Measurements from ENCODE around the gene MMP19. TPM values are rescaled to one million over a fixed set of nuclear protein-coding genes. Genes with fewer than 3 reads are reported as not detected.

MMP19 gene
- total RNA-seq, 1 experiment from 2014 or later: 2.3 TPM

- H3K9me2 ChIP-seq (ENCODE audit: insufficient read depth): no peaks in the 10 kb centered on the region
- intact Hi-C loops (cut with micrococcal nuclease): no loop called here
- POLR2A ChIA-PET: interaction anchor here (1.0 kb wide), 1 partner anchor 11 kb away, joined by 7 read pairs; the partner anchor contains the start of gene DNAJC14
- H3K27ac ChIP-seq (ENCODE audit: low read depth, low read length): no peak overlapping the region
- no TSS peak for BruUV-seq (replicated peaks)
- no peak for DNase-seq (ENCODE audit: low read depth, low spot score)
- RAD21 ChIA-PET (ENCODE audit: low non-redundant PET in 1 of 2, low total read pairs in 2 of 2, uncharacterized antibody in 2 of 2, unreplicated experiment in 2 of 2): no interaction called here
- no peak overlapping the region for H2AFZ ChIP-seq (ENCODE audit: low read depth, low read length, poor library complexity, severe bottlenecking)
- ATAC-seq: no peak
- TF ChIP-seq REST (IDR thresholded peaks at IDR 0.05; ENCODE audit: low read depth) (no peak), CTCF (IDR thresholded peaks at IDR 0.05 in 2 of 3, conservative IDR thresholded peaks at IDR 0.05 in 1 of 3; ENCODE audit: borderline replicate concordance in 1 of 3, insufficient read depth in 1 of 3, low read depth in 2 of 3, low read length in 2 of 3) (no peak), EZH2phosphoT487 (IDR thresholded peaks at IDR 0.05; ENCODE audit: borderline replicate concordance) (no peak), CBX3 (IDR thresholded peaks at IDR 0.05; ENCODE audit: low read depth) (no peak), SP1 (IDR thresholded peaks at IDR 0.05; ENCODE audit: low read depth) (no peak), POLR2AphosphoS5 (IDR thresholded peaks at IDR 0.05; ENCODE audit: low read depth, low read length) (no peak), FOSL1 (IDR thresholded peaks at IDR 0.05; ENCODE audit: low read depth) (no peak), ZBTB33 (IDR thresholded peaks at IDR 0.05; ENCODE audit: extremely low read depth, insufficient replicate concordance, low read length) (no peak), EGR1 (IDR thresholded peaks at IDR 0.05; ENCODE audit: low read depth) (no peak), CEBPB (IDR thresholded peaks at IDR 0.05; ENCODE audit: low read depth) (no peak)
- H3K27me3 ChIP-seq (ENCODE audit: insufficient read depth, low read length): no peaks in the 10 kb centered on the region
- no peaks in the 10 kb centered on the region for H3K9me3 ChIP-seq (ENCODE audit: control insufficient read depth in 1 of 2, insufficient read depth in 1 of 2, low read depth in 1 of 2, low read length in 2 of 2)
- H3K9ac ChIP-seq (ENCODE audit: low read length): no peak overlapping the region
- H3K4me1 ChIP-seq (ENCODE audit: control insufficient read depth in 1 of 2, insufficient read depth in 2 of 2, low read length in 2 of 2): peaks cover 9 to 22% of the 10 kb centered on the region in 2 experiments
- CTCF ChIA-PET: no interaction called here
- H3K79me2 ChIP-seq (ENCODE audit: insufficient read depth, low read length): no peaks in the 10 kb centered on the region
- no peak overlapping the region for H3K4me2 ChIP-seq (ENCODE audit: low read length)
- no peak overlapping the region for H3K4me3 ChIP-seq (replicated peaks in 1 of 2; ENCODE audit: low read depth in 1 of 2, low read length in 2 of 2)
- H4K20me1 ChIP-seq (ENCODE audit: insufficient read depth): no peaks in the 10 kb centered on the region
- H3K36me3 ChIP-seq (ENCODE audit: control insufficient read depth in 1 of 2, insufficient read depth in 2 of 2, low read length in 2 of 2): no peaks in the 10 kb centered on the region
Observed at GRCh38 chr12:55840581-55841351, 2.0 kb downstream of the MMP19 start.
